Measurements from ENCODE around the gene SCYL1.
"Not testable (repeated sequence)": the region's sequence is repeated elsewhere in the genome, so short reads cannot be mapped to it uniquely, and the experiment has no call there.

SCYL1 gene

DNA sequence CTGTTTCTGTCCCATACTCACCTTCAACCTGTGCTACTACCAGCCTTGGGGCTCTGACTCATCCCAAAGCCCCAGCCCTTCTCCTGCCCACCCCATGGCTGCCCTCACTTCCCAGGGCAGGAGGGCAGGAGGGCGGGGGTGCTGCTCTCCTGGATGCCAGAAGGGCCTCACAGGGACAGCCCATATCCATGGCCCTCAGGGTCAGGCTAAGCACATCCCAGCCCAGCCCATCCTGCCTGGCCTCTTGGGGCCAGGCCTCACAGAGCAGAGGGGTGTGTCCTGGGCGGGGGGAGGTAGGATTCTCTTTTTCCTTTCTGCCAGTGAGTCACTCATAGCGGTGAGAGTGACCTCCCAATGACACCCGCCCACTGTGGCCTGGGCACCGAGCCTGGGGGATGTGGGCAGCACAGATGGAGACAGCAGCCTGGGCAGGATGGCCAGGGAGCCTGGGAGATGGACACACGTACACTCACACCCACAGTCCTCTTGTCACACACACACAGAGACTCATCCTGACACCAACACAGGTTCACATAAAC lies 30.9 kb downstream of the SCYL1 start:
- FAIRE-seq, result no peak

DNA sequence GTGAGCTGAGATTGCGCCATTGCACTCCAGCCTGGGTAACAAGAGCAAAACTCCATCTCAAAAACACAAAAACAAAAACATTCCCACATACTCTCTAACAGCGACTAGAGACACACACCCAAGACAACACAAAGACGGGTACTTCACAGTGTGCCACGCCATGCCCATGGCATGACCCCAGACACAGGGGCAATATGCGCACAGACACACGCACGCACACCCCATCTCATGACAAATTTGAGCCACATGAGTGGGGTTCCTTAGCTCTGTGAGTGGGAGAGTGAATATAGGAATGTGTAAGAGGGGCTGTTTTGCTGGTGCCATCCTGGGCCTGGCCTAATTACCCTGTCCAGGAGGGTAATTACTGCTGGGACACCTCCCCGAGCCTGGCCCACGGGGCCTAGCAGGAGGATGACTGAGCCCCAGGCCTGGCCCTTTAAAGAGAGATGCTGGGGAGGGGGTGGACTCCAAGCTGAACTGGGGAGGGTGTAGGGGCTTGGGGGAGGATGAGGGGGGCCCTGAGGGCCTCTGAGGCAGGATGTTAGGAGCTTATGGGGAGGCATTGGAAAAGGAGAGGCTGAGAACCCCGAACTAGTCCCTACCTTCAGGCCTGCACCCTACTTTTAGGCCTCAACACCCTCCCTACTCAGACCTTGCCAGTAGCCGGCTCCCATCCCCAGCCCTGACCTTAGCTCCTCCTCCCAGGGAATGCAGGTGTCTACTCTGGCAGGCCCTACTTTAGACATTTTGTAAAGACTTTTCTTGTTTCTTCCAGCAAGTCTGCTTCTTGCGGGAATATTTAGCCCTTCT lies 31.8 kb downstream of the SCYL1 start:
- no peak for FAIRE-seq

DNA sequence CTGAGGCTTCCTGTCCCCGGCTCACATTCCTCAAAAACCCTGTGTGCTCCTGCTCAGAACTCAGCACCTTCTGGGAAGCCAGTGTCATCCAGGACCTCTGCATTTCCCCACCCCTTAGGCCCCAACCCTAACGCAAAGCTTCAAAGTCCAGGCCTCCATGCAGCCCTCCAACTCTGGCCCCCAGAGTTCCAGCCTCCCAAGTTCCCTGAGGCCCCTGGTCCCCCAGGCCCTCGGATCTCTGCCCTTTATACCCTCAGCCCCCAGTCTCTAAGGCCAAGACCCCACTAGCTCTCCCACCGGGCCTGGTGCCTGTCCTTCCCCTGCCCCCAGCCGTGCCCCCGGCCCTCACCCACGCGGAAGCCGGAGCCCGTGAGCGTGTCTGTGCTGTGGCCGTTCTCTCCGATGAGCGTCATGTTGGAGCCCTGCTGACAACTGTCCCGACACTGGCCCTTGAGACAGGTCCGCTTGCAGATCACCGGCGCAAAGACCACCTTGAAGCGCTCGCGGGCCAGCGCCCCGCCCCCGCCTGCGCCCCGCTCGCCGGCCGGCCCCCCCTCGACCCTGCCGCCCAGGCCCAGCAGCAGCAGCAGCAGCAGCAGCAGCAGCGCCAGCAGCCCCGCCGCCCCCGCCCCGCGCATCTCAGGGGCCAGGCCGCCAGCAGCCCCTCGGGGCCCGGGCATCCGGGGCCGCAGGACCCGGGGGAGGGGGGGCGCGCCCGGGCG lies 32.6 kb downstream of the SCYL1 start:
- FAIRE-seq, result no peak

DNA sequence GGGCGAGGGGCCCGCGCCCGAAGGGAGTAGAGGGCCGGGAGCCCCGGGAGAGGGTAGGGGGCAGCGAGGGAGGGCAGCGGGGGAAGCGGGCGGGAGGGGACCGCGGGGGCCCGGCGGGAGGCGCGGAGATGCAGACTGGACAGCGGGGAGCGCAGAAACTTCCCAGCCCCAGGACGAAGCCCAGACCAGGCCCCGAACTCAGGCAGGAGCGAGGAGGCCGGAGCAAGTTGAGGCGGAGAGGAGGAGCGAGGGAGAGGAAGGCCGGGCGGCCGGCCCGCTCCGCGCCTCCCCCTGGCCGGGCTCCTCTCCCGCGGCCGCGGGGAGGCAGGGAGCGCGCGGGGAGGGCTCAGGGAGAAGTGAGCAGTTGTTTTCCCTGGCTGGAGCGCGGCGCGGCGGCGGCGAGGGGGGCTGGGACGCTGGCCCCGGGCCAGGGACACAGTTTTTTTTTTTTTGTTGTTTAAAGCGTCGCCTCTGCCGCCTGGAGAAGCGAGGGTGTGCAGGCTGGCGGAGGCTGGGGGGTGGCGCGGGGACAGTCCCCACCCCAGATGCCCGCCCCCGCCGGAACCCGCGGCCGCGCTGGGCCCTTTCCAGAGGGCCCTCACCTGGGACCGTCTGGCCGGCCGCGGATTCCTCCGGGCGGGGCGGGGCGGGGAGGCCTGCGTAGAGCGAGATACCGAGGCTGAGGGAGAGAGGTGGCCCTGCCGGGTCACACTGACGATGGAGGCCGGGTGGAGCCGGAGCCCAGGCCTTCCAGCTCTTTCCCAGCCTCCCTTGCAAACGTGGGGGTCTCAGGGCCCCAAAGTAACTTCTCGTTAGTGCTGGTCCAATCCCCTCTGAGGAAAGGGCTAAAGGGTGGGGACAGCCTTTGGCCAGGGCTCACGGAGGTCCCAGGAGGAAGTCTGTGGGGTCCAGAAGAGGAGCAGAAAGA lies 33.4 kb downstream of the SCYL1 start, which contains the start of gene LTBP3:
TSS of gene LTBP3 (minus strand) at position 358 of the 928 bp plus-strand sequence. CDS start 400 bp downstream, outside the sequence.
- FAIRE-seq, result no peak

DNA sequence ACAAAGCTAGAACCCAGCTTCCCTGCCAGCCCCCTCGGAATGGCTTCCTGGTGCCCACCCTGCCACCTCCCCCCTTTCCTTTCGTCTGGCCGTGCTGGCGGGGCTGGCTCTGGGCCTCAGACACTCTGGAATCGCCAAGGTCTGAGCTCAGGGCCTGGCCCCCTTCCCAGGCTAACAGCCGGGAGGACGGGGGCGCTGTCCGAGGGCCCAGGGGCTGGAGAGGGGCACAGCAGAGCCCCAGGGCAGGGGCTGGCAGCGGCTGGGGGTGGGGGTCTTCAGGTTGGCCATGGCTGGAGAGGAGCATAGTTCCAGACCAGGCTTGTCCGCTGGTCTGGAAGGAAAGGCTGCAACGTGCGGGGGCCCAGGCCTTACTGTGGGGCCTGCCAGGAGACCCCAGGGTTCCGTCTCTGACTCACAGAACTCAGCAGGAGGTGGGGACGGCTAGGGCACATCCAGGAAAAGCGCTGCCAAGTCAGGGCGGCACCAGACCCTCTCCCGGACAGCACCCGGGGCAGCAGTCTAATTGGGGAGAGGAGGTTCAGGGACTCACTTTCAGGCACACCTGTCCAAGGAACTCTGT lies 34.1 kb downstream of the SCYL1 start:
- FAIRE-seq, result no peak

DNA sequence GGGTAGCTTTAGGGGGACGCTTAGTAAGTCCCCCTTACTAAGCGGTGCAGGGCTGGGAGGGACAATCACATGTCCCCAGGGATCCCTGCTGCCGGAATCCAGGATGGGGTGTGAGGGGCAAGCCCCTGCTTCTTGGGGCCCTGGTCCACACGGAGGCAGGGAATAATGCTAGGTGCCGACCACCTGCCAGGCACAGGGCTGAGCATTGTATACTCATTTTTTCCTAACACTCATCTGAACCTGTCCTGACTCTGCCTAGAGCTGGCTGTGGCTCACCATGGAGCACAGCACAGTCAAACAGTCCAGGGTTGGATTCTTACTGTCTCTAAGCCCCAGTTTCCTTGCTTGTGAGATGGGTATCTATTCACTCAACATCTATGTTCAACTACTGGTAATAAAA lies 34.7 kb downstream of the SCYL1 start:
- no peak for FAIRE-seq

DNA sequence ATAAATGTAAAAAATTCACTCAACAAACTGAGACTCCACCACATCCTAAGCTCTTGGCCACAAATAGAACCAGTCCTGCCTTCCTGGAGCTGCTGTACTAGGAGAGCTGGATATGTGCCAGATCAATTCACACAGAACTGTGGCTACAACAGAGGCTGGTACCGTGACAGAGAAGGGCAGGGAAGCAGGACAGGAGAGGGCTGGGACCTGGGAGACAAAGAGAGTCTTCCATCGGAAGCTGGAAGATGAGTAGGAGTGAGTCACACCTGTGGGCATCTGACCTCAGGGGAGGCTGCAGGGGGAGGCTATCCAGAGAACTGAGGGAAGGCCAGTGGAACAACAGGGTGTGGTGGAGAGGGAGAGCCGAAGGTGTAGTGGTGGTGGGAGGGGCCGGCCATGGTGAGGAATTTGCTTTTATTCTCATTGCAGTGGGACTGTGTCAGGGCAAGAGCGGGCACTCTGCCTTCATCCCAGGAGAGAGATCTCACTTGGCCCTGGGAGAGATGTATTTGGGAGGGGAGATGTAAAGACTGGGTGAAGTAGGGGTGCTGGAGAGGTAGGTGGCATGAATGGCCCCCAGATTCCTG lies 35.2 kb downstream of the SCYL1 start:
- no peak for FAIRE-seq

DNA sequence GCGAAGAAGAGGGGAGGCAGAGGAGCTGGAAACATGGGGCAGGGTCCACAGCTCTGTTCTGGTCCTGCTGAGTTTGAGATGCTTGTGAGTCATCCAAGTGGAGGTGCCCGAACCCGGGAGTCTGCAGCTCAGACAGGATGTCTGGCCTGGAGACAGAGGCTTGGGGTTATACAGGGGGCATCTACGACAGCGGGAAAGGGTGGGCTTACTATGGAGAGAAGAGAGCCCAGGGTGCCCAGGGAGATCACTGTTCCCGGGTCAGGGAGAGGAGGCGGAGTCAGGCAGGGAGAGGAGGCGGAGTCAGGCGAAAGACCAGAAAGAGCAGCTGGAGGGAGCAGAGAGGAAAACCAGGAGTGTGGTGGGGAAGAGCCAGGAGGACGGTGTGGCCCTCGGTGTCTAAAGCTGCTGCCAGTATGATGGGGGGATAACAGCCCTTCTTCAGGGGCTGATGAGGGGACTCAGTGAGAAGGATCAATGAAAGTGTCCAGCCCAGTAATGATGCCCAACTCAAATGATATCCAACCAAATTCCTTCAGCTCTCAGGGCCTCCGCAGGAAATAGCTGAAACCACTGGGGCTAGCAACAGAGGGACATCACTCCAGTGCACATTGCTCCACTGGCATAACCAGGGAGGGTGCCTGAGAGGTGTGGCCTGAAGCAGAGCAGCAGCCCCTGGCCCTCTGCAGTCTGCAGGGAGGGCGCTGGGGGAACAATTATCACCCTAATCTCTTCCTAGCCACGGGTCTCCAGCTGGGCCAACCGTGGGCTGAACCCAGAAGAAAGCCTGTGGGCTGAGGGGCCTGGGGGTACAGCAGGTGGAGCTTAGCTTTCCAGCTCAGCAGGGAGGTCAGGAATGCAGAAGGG lies 35.9 kb downstream of the SCYL1 start:
- no peak for FAIRE-seq

DNA sequence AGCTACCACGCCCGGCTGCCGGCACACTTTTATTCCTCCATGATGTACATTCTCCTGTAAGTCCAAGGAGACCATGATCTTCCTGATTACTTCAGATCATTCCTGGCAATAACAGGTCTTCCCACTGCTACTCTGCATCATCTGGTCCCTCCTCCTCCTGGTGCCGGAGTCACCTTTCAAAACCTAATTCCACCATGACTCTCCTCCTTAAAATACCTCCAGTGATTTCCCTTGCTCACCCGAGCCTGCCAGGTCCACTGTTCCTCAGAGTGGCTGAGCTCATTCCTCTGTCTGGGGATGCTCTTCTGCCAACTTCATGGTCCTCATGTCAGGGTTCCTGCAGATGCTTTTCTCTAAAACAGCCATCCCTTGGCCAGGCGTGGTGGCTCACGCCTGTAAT lies 37.1 kb downstream of the SCYL1 start:
- no peak for FAIRE-seq

DNA sequence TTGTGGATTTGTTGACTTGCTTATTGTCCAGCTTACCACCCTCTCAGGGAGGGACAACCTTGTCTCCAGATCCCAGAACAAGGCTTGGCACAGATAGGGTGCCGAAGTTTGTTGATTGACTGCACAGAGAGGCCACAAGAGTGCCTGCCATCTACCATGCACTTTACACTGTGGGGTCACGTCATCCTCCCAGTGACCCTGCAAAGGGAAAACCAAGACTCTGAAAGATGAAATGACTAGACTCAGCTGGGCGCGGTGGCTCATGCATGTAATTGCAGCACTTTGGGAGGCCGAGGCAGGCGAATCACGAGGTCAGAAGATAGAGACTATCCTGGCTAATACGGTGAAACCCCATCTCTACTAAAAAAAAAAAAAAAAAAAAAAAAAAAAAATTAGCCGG lies 37.9 kb downstream of the SCYL1 start:
- no peak for FAIRE-seq

DNA sequence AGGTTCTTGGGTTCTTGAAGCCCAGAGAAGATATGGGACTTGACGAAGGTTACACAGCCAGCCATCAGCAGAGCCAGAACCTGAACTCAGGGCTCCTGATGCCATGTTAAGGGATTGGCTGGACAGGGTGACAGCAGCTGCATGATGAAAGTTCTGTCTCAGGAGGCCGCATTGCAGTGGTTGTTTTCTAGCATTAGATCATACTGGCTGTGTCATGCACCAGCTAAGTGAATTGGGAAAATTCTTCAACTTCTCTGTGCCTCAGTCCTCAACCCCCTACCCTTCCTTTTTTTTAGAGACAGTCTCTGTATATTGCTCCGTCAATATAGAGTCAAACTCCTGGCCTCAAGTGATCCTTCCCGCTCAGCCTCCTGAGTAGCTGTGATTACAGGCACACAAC lies 38.7 kb downstream of the SCYL1 start:
- no peak for FAIRE-seq

DNA sequence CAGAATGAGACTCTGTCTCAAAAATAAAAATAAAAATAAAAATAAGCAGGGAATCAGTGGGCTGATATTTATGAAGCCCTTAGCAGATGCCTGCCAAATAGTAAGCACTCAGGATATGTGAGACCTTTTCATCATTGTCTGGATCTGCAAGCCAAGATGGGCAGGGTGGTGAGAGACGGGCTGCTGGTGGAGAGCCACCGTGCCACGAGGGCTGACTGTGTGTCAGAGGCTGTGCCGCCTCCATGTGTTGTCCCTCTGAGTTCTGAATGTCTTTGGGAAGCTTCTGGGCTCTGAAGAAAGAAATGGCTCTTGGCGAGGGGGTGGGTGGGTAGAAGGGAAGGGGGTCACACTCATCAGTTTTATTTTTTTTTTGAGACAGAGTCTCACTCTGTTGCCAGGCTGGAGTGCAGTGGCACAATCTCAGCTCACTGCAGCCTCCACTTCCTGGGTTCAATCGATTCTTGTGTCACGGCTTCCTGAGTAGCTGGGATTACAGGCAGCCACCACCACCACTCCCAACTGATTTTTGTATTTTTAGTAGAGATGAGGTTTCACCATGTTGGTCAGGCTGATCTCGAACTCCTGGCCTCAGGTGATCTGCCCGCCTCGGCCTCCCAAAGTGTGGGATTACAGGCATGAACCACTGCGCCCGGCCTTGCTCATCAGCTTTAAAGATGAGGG lies 40.1 kb downstream of the SCYL1 start:
- not testable (repeated sequence) for FAIRE-seq

DNA sequence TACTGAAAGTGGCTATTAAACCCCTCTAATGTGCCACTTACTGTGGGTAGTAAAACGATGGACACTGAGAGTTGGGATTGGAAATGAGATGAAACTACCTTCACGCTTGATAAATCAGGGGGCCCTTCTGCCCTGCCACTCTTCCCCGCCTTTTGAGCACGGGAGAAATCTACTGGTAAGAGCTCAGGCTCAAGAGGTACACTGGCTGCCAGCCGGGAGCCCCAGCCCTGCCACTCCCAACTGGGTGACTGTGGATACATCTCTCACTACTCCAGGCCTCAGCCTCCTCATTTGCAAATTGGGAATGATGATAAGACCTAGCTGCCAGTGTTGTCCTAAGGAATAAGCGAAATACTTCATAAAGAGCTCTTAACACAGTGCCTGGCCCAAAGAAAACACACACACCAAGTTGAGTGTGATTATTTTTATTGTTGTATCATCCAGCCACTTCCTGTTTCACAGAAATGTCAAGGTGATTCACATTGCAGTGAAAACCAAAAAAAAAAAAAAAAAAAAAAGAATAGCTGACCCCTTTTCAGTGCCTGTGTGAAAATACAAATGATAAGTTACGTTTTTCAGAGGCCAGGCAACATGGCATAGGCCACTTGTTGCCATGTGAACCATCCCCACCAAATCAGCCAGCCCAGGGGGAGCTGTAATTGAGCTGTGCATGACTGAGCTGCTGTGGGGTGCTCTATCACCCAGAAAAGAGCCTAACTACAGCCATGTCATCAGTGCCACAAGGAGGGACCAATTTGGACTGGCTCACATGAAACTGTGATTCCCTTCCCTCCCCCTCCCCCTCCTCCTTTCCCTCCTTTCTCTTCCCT lies 41.0 kb downstream of the SCYL1 start:
- no peak for FAIRE-seq

DNA sequence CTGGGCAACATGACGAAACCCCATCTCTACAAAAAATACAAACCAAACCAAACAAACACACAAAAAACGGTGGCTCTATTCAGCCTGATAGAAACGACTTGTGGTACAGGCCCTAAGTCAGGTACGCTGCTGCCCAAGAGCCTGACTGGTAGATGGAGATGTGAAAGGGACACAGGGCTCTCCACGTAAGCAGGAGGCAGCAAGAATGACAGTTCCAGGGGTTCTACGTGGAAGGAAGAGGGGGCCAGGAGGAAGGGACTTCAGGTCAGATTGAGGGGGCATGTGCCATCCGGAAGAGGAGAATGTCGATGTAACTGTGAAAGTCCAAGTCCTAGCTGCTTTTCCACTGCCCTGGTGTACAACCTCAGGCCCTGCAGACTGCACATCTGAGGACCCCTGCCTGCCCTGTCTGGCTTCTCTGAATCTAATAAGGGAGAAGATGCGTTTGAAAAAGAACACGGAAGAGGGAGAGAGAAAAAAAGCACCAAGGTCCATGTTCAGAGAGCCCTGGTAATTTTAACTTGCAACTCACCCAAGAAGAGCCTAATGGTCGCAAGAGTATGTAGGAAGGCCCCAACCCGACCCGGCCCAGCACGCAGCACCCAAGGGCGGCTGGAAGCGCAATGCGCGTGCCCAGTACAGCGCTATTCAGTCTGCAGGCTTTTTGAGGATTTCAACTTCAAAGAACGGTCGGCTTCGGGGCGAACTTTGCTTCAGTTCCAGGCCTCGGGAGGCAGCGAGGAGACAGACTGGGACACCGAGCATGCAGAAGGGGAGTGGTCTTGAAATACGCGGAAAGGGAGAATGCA lies 44.5 kb downstream of the SCYL1 start:
- no peak for FAIRE-seq

DNA sequence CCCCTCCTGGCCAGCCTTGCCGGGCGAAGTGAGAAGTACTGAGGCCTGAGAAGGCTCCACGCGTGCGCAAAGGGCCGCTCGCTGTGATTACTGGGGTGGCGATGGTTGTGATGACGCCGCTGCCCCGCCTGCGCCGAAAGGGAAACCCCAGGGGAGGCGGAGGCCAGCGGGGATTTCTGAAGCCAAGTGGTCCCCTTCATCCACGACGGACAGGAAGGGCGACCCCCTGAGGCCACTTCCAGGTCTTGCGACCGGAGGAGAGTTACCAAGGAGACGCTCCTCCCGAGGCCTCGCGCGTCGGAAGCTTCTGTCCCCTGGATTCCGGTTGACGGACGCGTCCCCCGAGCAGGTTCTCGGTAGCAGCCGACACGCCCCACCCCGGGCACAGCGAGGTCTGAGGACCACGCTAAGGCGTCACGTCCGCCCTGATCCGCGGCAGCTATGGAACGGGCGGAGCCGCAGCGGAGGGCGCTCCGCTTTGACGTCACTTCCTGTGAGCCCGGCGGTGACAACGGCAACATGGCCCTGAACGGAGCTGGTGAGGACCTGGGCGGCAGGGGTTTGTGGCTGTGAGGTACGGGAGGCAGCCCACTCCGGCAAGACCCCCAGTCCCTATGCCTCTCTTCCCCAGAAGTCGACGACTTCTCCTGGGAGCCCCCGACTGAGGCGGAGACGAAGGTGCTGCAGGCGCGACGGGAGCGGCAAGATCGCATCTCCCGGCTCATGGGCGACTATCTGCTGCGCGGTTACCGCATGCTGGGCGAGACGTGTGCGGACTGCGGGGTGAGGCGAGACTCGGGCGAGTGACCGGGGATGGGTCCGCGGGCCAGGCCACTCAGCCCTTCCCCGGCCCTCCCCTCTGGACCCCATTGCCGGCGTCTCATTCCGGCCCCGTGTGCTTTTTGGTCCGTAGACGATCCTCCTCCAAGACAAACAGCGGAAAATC lies 45.4 kb downstream of the SCYL1 start, which contains the start of gene ZNRD2:
TSS of gene ZNRD2 (plus strand) at position 505 of the 946 bp plus-strand sequence. CDS start at position 520, 15 bp downstream.
- FAIRE-seq, result peak; percentile 90

DNA sequence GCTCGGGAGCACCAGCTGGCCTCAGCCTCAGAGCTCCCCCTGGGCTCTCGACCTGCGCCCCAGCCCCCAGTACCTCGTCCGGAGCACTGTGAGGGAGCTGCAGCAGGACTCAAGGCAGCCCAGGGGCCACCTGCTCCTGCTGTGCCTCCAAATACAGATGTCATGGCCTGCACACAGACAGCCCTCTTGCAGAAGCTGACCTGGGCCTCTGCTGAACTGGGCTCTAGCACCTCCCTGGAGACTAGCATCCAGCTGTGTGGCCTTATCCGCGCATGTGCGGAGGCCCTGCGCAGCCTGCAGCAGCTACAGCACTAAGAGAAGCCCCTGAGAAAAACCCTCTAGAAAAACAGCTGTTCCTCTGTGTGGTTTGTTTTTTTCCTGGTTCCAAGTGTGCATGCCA lies 46.5 kb downstream of the SCYL1 start:
- no peak for FAIRE-seq

DNA sequence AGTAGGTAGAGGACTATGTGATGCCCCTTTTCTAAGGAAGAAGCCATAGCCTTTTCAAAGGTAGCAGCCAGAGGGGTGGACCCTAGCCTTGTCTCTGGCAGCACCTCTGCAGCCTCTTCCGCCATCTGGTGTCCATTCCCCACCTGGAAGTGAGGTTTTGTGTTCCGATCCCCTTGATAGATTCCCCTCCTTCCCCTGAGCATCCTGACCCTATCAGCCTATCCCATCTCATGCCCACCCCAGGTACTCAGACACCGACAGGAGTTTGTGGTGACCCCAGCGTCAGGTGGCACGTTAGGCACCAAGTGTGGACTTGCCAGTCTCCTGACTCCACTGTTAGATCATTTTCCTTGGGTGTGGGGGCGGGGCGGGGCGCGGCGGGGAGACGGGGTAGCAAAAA lies 47.1 kb downstream of the SCYL1 start:
- no peak for FAIRE-seq
